Measurements from ENCODE around the gene CACNA1B.

CACNA1B gene

GRCh38 chr9:137865581-137866145 lies 11.9 kb upstream of the CACNA1B start:
- POLR2A ChIA-PET: no interaction called here
- no peak for DNase-seq (ENCODE audit: extremely low spot score)
- CTCF ChIA-PET: interaction anchor here (0.7 kb wide), 1 partner anchor 629 kb away, joined by 4 read pairs; no protein-coding TSS in a partner anchor
- TF ChIP-seq NFRKB (IDR thresholded peaks at IDR 0.05) (no peak), FOXA1 (IDR thresholded peaks at IDR 0.05) (no peak), TARDBP (IDR thresholded peaks at IDR 0.05) (no peak), FOXK2 (IDR thresholded peaks at IDR 0.05) (no peak), FOXM1 (IDR thresholded peaks at IDR 0.05; ENCODE audit: borderline replicate concordance) (no peak)

- ChIA-PET CTCF (interaction anchor here (0.6 kb wide), 1 partner anchor 580 kb away, joined by 4 read pairs; no protein-coding TSS in a partner anchor), POLR2A (no interaction called here)
- TF ChIP-seq SP1 (IDR thresholded peaks at IDR 0.05): no peak
- no peak for TF ChIP-seq FOXK2 (IDR thresholded peaks at IDR 0.05)
- TF ChIP-seq FOXA1 (IDR thresholded peaks at IDR 0.05): no peak
- no peak for TF ChIP-seq BHLHE40 (IDR thresholded peaks at IDR 0.05; ENCODE audit: borderline replicate concordance)
- no peak for TF ChIP-seq PKNOX1 (IDR thresholded peaks at IDR 0.05)
- no peak for TF ChIP-seq CTBP1 (IDR thresholded peaks at IDR 0.05; ENCODE audit: borderline replicate concordance)
- no peak for TF ChIP-seq ZNF384 (IDR thresholded peaks at IDR 0.05)
- no peak for TF ChIP-seq NFRKB (IDR thresholded peaks at IDR 0.05)
- TF ChIP-seq ARNT (IDR thresholded peaks at IDR 0.05): no peak
- TF ChIP-seq LEF1 (IDR thresholded peaks at IDR 0.05; ENCODE audit: borderline replicate concordance): no peak
- no peak for TF ChIP-seq FOXM1 (IDR thresholded peaks at IDR 0.05; ENCODE audit: borderline replicate concordance)
- TF ChIP-seq L3MBTL2 (conservative IDR thresholded peaks at IDR 0.05): no peak
- no peak for DNase-seq (ENCODE audit: extremely low spot score)
These were observed 11.1 kb upstream of the CACNA1B start for GRCh38 chr9:137866226-137867141.

GRCh38 chr9:137870432-137870831 lies 7.2 kb upstream of the CACNA1B start:
- TF ChIP-seq PKNOX1 (IDR thresholded peaks at IDR 0.05) (no peak), FOXM1 (IDR thresholded peaks at IDR 0.05; ENCODE audit: borderline replicate concordance) (no peak), FOXA1 (IDR thresholded peaks at IDR 0.05) (no peak), LEF1 (IDR thresholded peaks at IDR 0.05; ENCODE audit: borderline replicate concordance) (no peak)
- DNase-seq (ENCODE audit: extremely low spot score): no peak
- CTCF ChIA-PET: no interaction called here
- POLR2A ChIA-PET: no interaction called here

GRCh38 chr9:137872296-137872695 lies 5.3 kb upstream of the CACNA1B start:
- ChIA-PET CTCF (no interaction called here), POLR2A (no interaction called here)
- DNase-seq (ENCODE audit: extremely low spot score): no peak
- no peak for TF ChIP-seq ZNF384 (IDR thresholded peaks at IDR 0.05)
- TF ChIP-seq NFRKB (IDR thresholded peaks at IDR 0.05): no peak
- no peak for TF ChIP-seq SP1 (IDR thresholded peaks at IDR 0.05)
- TF ChIP-seq ELF4 (IDR thresholded peaks at IDR 0.05): no peak
- TF ChIP-seq PKNOX1 (IDR thresholded peaks at IDR 0.05): no peak

- ChIA-PET POLR2A (no interaction called here), CTCF (no interaction called here)
- TF ChIP-seq PKNOX1 (IDR thresholded peaks at IDR 0.05) (no peak), HDGF (IDR thresholded peaks at IDR 0.05; ENCODE audit: borderline replicate concordance) (no peak), L3MBTL2 (conservative IDR thresholded peaks at IDR 0.05) (no peak), ZNF384 (IDR thresholded peaks at IDR 0.05) (no peak), LEF1 (IDR thresholded peaks at IDR 0.05; ENCODE audit: borderline replicate concordance) (no peak), NFRKB (IDR thresholded peaks at IDR 0.05) (no peak), TARDBP (IDR thresholded peaks at IDR 0.05) (no peak), SP1 (IDR thresholded peaks at IDR 0.05) (no peak), FOXM1 (IDR thresholded peaks at IDR 0.05; ENCODE audit: borderline replicate concordance) (no peak), CTBP1 (IDR thresholded peaks at IDR 0.05; ENCODE audit: borderline replicate concordance) (no peak), ELF4 (IDR thresholded peaks at IDR 0.05) (no peak), SUZ12 (IDR thresholded peaks at IDR 0.05) (no peak), ARNT (IDR thresholded peaks at IDR 0.05) (no peak), FOXK2 (IDR thresholded peaks at IDR 0.05) (no peak), BHLHE40 (IDR thresholded peaks at IDR 0.05; ENCODE audit: borderline replicate concordance) (no peak)
- no peak for DNase-seq (ENCODE audit: extremely low spot score)
These were observed 4.2 kb upstream of the CACNA1B start for GRCh38 chr9:137873408-137873807.

- ChIA-PET POLR2A (no interaction called here), CTCF (no interaction called here)
- TF ChIP-seq CTBP1 (IDR thresholded peaks at IDR 0.05; ENCODE audit: borderline replicate concordance): no peak
- no peak for TF ChIP-seq NFRKB (IDR thresholded peaks at IDR 0.05)
- TF ChIP-seq ZNF384 (IDR thresholded peaks at IDR 0.05): no peak
- no peak for TF ChIP-seq L3MBTL2 (conservative IDR thresholded peaks at IDR 0.05)
- TF ChIP-seq SP1 (IDR thresholded peaks at IDR 0.05): no peak
- no peak for TF ChIP-seq PKNOX1 (IDR thresholded peaks at IDR 0.05)
- TF ChIP-seq ELF4 (IDR thresholded peaks at IDR 0.05): no peak
- TF ChIP-seq ARNT (IDR thresholded peaks at IDR 0.05): no peak
- no peak for TF ChIP-seq LEF1 (IDR thresholded peaks at IDR 0.05; ENCODE audit: borderline replicate concordance)
- TF ChIP-seq SUZ12 (IDR thresholded peaks at IDR 0.05): no peak
- TF ChIP-seq FOXK2 (IDR thresholded peaks at IDR 0.05): no peak
- no peak for TF ChIP-seq HDGF (IDR thresholded peaks at IDR 0.05; ENCODE audit: borderline replicate concordance)
- no peak for TF ChIP-seq TARDBP (IDR thresholded peaks at IDR 0.05)
- no peak for DNase-seq (ENCODE audit: extremely low spot score)
These were observed 3.7 kb upstream of the CACNA1B start for GRCh38 chr9:137873858-137874362.

All from HEK293T (cell line).